Hematopoietic multipotent progenitor cell treated with erythropoietin and hydrocortisone succinate and interleukin-3 and kit ligand, for 4 days (in vitro differentiated cells): ENCODE results near the gene ACTR5.
"Not testable (repeated sequence)": the region's sequence is repeated elsewhere in the genome, so short reads cannot be mapped to it uniquely, and the experiment has no call there.

Experiments
- DNase-seq: peaks from one replicate; pipeline ENCODE4 v3.0.0-alpha.2; 2015

Gene ACTR5

DNA sequence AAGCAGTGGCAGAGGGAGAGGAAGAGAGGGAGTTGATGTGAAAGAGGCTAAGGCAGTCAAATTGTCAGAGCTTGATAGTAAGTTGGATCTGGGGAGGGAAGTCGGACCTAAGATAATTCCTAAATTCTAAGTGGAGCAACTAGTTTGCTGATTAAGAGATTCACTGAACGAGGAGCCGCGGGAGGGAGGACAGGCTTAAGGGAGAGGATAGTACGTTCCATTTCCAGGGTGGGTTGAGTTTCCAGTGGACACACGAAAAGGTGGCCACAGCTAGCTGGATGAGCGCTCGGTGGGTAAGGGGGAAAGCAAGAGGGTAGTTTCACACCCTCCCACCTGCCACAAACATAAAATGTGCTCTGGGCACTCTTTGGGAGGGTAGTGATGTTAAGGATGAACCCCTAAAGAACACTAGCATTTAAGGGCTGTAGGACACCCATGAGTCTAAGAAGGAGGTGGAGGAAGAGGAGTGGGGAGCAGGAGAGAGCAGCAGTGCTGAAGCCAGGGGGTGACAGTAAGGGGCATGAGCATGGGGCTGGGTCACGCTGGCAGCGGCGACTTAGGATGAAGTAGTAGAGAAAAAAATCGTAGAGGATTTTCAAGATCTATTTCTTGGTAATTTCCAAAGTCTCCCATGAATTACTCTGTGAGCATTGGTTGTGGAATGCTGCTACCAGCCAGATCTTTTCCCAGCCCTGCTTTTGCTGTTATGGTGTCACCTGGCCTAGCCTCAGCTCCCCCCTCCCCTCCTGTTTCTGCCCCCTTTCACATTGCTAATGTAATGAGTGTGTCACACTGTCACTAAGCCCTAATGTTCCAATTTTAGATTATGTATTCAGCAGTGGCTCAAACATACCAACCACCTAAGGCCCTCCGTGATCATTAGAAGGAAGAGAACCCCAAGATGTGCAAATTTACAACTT is 21.4 kb downstream of the ACTR5 start:
- DNase-seq: no peak

DNA sequence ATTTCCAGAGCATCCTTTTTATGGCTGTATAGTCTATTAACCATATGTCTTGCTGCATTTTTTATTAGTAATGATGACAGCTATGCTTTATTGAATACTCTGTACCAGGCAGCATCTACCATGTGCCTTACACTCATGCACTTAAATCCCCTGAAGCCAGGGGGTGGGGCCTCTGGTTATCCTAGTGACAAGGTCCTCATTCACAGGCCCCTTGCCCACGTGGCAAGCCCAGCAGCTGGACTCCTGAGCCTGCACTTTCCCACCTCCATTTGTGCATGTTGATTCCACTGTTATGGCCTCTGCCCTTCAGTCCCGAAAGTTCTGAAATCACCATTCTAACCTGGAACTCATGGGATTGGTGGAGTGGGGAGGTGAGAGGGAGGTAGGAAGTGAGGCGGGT is 22.3 kb downstream of the ACTR5 start:
- DNase-seq: no peak

DNA sequence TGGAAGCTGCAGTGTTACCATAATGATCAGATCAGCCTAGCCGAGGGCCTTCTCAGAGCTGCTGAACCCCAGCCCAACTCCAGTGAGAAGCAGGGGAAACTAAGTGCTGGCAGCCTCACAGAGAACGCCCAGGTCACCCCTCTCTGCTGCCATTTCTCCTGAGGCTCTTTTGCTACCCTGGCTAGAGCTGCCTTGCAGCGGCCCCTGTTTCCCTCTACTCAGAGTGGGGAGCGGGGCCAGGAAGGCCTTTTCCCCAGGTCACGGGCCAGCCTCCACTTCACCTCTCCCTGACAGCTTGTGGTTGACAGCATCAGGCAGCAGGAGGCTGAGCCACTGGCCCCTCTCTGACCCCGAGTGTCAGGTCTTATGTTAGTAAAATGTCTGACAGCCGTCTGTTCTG is 22.7 kb downstream of the ACTR5 start:
- no peak for DNase-seq

DNA sequence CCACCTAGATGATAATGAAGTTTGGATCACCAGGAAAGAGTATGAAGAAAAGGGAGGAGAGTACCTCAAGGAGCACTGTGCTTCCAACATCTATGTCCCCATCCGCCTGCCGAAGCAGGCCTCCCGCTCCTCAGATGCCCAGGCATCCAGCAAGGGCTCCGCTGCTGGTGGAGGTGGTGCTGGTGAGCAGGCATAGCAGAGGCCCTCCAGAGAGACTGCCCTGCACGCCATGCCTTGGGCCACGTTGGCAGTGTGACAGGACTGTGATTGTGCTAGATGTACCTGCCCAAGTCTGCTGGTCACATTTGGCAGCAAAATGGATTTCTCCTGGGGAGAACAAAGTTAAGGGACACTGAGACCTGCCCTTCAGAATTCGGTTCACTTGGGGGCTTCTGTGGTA is 23.4 kb downstream of the ACTR5 start:
- DNase-seq: no peak

DNA sequence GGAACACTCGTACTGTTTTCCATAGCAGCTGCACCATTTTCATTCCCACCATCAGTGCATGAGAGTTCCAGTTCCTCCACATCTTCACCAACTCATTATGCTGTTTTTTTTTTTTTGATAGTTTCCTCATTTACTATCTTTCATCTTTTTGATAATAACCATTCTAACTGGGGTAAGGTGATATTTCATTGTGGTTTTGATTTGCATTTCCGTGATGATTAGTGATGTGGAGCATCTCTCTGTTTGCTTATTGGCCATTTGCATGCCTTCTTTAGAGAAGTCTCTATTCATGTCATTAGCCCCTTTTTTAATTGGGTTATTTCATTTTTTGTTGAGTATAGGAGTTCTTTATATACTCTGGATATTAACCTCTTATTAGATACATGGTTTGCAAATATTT is 25.9 kb downstream of the ACTR5 start:
- no peak for DNase-seq

DNA sequence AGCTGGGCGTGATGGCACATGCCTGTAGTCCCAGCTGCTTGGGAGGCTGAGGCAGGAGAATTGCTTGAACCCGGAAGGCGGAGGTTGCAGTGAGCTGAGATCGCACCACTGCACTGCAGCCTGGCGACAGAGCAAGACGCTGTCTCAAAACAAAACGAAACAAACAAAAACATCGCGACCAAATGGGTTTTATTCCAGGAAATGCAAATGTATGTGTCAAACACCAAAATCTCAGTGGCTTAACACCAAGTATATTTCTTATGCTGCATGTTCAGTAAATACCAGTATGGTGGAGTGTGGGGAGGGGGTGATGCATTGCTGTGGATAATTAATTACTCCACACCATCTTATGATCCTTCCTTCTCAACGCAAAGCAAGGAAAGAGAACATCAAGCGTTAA is 28.1 kb downstream of the ACTR5 start:
- DNase-seq: no peak

DNA sequence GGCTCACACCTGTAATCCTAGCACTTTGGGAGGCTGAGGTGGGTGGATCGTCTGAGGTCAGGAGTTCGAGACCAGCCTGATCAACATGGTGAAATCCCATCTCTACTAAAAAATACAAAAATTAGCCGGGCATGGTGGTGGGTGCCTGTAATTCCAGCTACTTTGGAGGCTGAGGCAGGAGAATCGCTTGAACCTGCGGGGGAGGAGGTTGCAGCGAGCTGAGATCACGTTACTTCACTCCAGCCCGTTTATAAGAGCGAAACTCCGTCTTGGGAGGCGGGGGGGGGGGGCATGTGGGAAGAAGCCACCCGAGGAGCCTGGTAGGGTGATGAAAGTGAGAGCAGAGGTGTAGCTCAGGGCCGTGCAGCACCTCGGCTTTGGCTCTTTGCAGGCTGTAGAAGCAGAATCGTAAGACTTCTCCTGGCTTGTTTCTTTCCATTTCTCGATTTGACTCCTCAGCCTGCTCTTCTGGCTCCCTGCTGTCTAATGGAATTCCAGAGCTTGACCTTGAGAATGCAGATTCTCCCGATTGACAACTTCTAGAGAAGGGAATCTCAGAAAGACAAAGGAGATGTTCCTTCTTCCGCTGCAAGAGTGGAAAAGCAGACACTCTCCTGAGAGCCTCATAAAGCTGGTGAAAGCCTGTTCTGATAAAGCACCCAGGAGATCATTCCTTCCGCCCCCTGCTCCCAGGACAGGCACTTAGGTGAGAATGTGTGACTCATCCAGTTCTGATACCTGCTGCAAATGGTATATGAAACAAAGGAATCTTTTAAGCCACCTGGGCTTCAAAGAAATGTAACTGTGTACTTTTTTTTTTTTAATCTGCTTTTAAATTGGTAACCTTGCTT is 31.2 kb downstream of the ACTR5 start:
- no peak for DNase-seq

DNA sequence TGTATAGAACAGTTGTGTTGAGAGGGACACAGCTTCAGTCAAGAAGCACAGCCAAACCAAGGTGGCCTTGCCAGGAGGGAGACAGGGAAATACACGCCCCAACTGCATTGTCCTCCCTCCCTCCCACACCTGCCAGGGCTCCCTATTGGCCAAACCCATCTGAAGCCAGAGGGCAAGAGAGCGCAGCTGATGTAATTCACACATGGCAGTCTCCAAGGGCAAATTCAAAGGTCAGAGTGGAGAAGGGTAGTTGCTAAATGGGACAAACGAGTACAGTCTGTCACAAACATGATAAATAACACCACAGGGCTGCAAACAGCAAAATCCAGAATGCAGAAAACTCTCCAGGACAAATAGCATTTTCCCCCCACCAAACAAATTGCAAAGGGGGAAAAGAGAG is 34.0 kb downstream of the ACTR5 start:
- DNase-seq: no peak

DNA sequence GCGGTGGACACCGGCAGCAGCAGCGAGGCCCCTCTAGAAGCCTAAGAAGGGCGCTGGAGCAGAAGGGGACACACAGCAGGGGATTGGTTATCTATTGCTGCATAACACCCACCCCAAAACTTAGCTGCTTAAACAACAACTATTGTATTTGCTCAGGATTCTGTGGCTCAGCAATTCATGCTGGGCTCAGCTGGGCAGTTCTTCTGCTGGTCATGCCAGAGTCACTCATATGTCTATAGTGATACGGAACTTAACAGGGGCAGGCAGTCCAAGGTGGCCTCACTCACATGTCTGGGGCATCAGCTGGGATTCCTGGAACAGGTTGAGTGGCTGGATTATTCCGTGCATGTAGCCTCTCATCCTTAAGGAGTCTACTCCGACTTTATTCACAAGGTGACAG is 39.6 kb downstream of the ACTR5 start:
- DNase-seq: no peak

DNA sequence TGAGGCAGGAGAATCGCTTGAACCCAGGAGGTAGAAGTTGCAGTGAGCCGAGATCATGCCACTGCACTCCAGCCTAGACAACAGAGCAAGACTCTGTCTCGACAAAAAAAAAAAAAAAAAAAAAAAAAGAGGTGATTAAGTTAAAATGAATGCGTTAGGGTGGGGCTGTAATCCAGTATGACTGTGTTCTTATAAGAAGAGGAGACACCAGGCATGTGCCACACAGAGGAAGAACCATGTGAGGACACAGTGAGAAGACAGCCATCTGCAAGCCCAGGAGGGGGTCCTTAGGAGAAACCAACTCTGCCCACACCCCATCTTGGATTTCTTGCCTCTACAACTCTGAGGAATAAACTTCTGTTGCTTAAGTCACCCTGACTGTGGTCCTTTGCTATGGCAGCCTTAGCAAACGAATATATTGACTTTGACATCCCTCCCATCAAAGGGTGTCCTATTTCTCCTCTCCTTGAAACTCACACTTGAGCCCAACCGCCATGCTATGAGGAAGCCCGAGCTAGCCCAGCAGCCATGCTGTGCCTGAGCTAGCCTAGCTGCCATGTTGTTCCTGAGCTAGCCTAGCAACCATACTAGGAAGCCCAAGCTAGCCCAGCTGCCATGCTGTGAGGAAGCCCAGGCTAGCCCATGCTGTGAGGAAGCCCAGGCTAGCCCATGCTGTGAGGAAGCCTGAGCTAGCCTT is 41.4 kb downstream of the ACTR5 start:
- DNase-seq: no peak

DNA sequence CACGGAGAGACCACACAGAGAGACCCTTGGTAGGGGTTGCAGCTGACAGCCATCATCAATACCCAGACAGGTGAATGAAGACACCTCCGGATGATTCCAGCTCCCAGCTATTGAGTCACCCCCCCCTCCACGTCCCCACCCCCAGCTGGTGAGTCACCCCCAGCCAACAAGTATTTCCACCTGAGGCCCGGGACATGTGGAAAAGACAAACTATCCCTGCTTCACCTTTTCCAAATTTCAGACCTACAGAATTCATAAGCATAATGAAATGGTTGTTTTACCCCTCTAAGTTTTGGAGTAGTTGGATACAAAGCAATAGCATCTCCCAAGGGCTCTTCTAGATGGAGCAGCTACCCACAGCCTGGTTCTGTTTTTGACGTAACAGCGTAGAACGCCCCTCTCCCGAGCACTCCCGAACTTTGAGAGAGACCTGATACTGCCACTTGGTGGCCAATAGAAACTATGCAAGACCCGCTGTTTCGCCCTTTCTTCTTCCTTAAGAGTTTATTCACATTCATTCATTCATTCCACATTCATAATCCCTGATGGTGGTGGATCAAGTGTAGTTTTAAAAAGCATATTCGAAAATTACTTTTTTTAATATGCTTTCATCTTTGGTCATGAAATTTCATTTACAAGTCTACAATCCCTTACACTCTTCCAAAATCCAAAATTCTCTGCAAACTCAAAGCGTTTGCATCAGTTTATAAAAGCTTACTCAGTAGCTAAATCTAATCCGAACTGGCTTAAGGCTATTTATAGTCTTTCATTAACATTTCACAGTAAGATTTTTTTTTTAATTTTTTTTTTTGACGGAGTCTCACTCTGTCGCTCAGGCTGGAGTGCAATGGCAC is 42.2 kb downstream of the ACTR5 start:
- peak; percentile 77 for DNase-seq

DNA sequence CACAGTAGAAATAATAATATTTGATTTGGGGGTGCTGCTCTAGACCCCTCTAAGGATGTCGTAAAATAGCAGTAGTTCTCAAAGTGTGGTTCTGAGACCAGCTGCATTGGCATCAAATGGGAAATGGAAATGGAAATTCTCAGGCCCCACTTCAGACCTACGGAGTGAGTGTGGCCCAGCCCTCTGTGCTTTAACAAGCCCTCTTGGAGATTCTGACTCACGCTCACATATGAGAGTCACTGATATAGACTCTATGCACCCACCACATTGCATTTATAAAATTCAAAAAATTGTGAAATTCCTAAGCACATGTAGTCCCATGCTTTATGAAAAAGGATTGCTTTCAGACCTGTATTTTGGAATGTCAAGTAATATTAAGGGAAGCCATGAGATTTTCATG is 43.0 kb downstream of the ACTR5 start:
- DNase-seq: no peak

DNA sequence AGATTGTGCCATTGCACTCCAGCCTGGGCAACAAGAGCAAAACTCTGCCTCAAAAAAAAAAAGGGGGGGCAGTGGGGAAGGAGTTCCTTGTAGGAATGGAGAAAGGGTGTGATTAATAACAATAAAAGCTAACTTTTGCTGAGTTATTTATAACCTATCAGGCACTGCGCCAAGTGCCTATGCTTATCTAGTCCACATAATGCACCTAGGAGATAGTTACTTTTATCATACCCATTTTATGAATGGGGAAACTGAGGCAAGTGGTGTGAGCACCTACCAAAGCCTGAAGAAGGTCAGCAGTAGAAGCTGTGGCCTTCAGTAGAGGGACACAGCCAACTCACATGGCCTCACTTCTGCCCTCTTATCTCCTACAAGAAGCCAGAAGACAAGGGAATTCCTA is 43.7 kb downstream of the ACTR5 start:
- DNase-seq: no peak

DNA sequence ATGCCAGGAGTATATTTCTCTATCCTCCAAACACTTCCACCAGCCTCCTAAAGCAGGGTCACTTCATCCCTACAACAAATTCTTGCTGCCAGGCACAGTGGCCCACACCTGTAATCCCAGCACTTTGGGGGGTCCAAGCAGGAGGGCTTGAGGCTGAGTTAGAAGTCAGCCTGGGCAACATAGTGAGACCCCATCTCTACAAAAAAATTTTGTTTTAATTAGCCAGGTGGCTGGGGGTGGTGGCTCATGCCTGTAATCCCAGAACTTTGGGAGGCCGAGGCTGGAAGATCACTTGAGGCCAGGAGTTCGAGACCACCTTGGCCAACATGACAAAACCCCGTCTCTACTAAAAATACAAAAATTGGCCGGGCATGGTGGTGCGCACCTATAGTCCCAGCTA is 45.8 kb downstream of the ACTR5 start:
- DNase-seq: not testable (repeated sequence)

DNA sequence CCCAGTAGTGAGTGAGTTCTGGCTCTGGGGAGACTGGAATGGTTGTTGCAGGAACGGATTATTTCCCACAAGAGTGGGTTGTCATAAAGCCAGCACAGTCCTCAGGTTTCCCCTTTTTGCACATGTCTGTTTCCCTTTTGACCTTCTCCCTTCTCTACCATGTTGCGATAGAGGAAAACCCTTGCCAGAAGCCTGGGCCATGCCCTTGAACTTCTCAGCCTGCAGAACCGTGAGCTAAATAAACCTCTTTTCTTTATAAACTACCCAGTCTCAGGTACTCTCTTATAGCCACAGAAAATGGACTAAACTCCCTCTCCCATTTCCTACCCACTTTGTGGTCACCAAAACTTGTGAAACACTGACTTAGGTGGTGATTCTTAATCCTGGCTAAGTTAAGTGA is 50.0 kb downstream of the ACTR5 start:
- no peak for DNase-seq

DNA sequence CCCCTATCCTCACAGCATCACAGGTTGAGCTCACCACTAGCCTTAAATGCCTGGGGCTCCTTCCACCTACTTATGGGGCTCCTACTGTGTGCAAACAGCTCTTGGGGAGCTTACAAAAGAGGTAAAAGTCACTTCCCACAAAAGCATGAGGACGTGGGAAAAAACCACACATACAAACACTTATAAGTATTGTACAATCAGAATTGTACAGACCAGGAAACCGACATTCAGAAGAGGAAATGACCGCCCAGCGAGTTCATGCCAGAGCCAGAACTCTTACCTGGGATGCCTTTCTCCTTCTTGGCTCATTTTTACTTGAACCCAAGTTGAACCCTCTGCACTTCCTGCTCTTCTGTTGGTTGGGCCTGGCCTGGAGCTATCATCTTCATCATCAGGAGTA is 50.9 kb downstream of the ACTR5 start:
- DNase-seq: peak; percentile 51

DNA sequence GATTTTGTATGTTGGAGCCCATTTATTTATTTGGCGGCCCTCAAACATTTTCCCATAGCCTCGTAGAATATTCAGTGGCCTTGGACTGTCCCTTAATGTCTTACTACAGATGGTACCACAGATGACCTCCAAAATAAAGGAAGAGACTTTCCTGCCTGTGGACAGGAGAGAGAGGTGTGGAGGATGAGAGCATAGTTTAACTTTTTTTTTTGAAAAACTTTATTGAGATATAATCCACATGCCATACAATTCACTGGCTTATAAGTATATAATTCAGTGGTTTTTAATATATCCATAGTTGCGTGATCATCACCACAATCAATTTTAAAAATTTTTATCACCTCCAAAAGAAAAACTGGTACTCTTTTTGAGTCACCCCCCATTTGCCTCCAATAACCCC is 52.6 kb downstream of the ACTR5 start:
- no peak for DNase-seq

DNA sequence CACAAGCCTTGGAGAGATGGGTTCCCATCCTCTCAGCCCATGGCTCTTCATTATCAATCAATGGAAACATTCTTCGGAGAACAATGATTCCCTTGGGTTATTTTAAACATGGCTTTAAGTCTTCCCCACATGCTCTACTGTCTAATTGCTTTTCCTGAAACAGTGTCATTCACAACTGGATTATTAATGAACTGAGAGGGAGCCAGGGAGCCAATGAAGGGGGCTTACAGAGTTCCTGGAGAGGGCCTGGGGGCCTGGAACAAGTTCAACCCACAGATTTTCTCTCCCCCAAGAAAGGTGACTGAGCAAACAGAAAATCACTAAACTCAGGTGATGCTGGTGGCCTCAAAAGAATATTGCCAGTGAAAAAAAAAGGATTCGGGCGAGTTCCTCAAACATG is 56.0 kb downstream of the ACTR5 start:
- no peak for DNase-seq

DNA sequence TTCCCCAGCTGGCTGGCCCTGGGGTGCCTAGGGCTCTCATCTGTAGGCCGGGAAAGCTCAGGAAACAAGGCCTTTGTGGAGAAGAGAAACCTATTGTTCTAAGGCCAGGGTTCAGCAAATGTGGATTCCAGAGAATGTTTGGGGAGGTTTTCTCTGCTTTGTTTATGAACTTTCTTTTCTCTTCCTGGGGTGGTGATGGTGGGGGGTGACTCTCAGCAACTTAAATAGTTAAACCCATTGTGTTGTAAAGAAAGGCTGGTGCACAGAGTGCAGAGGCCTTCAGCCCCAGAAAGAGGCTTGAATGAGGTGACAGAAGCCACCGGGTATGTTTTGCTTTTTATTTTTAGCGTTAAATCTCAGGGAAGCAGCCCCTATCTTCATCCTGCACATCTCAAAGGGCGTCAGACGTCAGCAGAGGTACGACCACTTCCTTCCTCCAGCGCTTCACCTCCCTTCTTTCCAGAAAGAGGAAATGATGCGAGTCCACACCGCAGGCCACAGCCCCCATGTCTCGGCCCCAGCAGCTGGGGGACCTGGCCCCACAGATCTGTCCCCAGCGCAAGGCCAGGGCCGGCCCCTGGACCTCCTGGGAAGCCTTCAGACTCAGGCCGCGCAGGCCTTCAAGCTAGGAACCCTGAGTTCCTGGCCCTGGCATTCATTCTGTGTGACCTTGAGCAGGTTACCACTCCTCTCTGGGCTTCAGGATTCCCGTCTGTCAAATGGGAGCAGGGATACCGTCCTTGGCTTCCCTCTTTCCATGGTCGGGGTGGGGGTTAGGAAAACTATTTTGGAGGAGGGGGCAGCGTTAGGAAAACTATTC is 56.6 kb downstream of the ACTR5 start:
- DNase-seq: peak; percentile 93

DNA sequence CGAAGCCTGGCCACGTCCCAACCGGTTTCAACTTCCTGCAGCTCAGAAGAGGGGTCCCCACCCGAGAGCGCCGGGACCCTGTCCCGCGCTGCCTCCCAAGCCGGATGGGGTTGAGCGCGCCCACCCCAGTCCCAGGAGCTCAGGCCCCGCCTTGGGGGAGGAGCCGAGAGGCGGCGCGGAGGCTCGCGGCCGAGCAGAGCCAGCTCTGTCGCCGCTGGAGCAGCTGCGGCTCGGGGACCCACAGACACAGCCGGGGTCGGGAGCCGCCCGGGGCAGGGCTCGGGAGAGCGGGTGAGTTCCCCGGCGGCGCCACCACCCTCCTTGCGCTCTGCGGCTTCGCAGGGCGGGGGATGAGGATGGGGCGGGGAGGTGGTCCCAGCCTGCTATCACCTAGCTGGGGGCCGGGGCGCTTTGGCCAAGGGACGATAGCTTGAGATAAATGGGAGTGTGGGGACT is 57.3 kb downstream of the ACTR5 start, which contains the start of gene PPP1R16B:
Gene PPP1R16B (plus strand): TSS at position 196 of the 456 bp plus-strand sequence. CDS start 30,229 bp downstream, outside the sequence.
- DNase-seq: peak; percentile 81
